ENCODE data around the gene CD180. TPM values are rescaled to one million over a fixed set of nuclear protein-coding genes. Genes with fewer than 3 reads are reported as not detected.

CD180 gene
- total RNA-seq, 6 experiments from 2014 or later = not detected

- H3K4me3 Mint-ChIP-seq = no peak overlapping the region
- no peak overlapping the region for H3K27ac Mint-ChIP-seq
- DNase-seq = no peak
- peaks cover 17% of the 10 kb centered on the region for H3K4me1 Mint-ChIP-seq (ENCODE audit: low read depth)
- no peaks in the 10 kb centered on the region for H3K27me3 Mint-ChIP-seq (ENCODE audit: insufficient read depth)
- no peak for TF ChIP-seq CTCF (IDR thresholded peaks at IDR 0.05)
- H3K36me3 Mint-ChIP-seq (ENCODE audit: low read depth) = no peaks in the 10 kb centered on the region
- no peaks in the 10 kb centered on the region for H3K9me3 Mint-ChIP-seq
These were observed 46.8 kb upstream of the CD180 start for GRCh38 chr5:67243349-67243748.

DNA sequence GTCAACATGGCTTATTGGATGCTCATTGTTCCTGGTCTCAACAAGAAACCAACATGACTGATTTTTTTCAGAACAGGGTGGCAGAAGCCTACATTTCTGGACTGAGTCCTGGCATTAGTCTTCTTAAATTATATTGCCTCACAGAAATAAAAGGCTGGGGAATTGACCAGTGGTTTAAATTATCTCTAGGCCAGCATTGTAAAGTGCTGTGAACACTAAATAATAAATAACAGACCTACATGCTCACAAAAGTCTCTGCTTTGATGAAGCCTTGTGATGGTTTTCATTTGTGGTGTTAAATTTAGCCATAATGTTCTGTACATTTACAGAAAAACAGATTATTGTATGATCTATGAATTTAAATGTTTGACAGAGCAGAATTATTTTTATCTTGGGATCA, 44.7 kb upstream of the CD180 start:
- no peaks in the 10 kb centered on the region for H3K36me3 Mint-ChIP-seq (ENCODE audit: low read depth)
- no peak for TF ChIP-seq CTCF (IDR thresholded peaks at IDR 0.05)
- H3K27me3 Mint-ChIP-seq (ENCODE audit: insufficient read depth) = no peaks in the 10 kb centered on the region
- H3K4me3 Mint-ChIP-seq = no peak overlapping the region
- H3K4me1 Mint-ChIP-seq (ENCODE audit: low read depth) = peaks cover 29% of the 10 kb centered on the region
- DNase-seq = no peak
- no peaks in the 10 kb centered on the region for H3K9me3 Mint-ChIP-seq
- H3K27ac Mint-ChIP-seq = no peak overlapping the region

GRCh38 chr5:67240846-67241245, 44.2 kb upstream of the CD180 start:
- Mint-ChIP-seq H3K4me1 (ENCODE audit: low read depth) (peaks cover 29% of the 10 kb centered on the region), H3K36me3 (ENCODE audit: low read depth) (no peaks in the 10 kb centered on the region), H3K27me3 (ENCODE audit: insufficient read depth) (no peaks in the 10 kb centered on the region), H3K4me3 (no peak overlapping the region), H3K9me3 (no peaks in the 10 kb centered on the region), H3K27ac (no peak overlapping the region)
- no peak for DNase-seq
- no peak for TF ChIP-seq CTCF (IDR thresholded peaks at IDR 0.05)

- no peak for DNase-seq
- Mint-ChIP-seq H3K27me3 (ENCODE audit: insufficient read depth) (no peaks in the 10 kb centered on the region), H3K9me3 (no peaks in the 10 kb centered on the region), H3K4me3 (no peak overlapping the region), H3K4me1 (ENCODE audit: low read depth) (peaks cover 37% of the 10 kb centered on the region), H3K36me3 (ENCODE audit: low read depth) (no peaks in the 10 kb centered on the region), H3K27ac (no peak overlapping the region)
- no peak for TF ChIP-seq CTCF (IDR thresholded peaks at IDR 0.05)
These were observed 43.5 kb upstream of the CD180 start for GRCh38 chr5:67240065-67240464.

GRCh38 chr5:67238191-67238590, 41.6 kb upstream of the CD180 start:
- peak overlapping the region; percentile 11; the same call in 1 of the 2 replicates for H3K27ac Mint-ChIP-seq
- DNase-seq = peak; percentile 58
- H3K36me3 Mint-ChIP-seq (ENCODE audit: low read depth) = no peaks in the 10 kb centered on the region
- no peaks in the 10 kb centered on the region for H3K27me3 Mint-ChIP-seq (ENCODE audit: insufficient read depth)
- H3K4me1 Mint-ChIP-seq (ENCODE audit: low read depth) = peaks cover 56% of the 10 kb centered on the region
- peak overlapping the region; percentile 53 for H3K4me3 Mint-ChIP-seq
- H3K9me3 Mint-ChIP-seq = no peaks in the 10 kb centered on the region
- TF ChIP-seq CTCF (IDR thresholded peaks at IDR 0.05) = no peak
